Lung (tissue), 12 donors: ENCODE data around the gene FANCD2. TPM values are rescaled to one million over a fixed set of nuclear protein-coding genes. Genes with fewer than 3 reads are reported as not detected.
"Not testable (repeated sequence)": the region's sequence is repeated elsewhere in the genome, so short reads cannot be mapped to it uniquely, and the experiment has no call there.

Experiments
- ATAC-seq: fragments of 200-7000 bp; cut with Tn5 transposase; one replicate; pipeline ENCODE4 v1.9.1; 2020; ENCODE audit warnings: moderate number of reproducible peaks; ENCODE audit not compliant: insufficient read depth, low FRiP score
- DNase-seq, 3 donors: peaks; one replicate each; pipeline ENCODE4 v3.0.0-alpha.2; 2013 to 2017
- H3K27ac ChIP-seq, 2 donors: one replicate each; pipeline ENCODE4 v1.5.1; 2013; ENCODE audit warnings: mild to moderate bottlenecking in 2 of 2, moderate library complexity in 2 of 2, control low read depth in 1 of 2, inconsistent platforms in 1 of 2, low read depth in 1 of 2, low read length in 1 of 2
- H3K27me3 ChIP-seq, 3 donors: one replicate each; pipeline ENCODE4 v1.5.1; 2013; ENCODE audit warnings: low read length in 2 of 3; ENCODE audit not compliant: control insufficient read depth in 3 of 3, insufficient read depth in 3 of 3
- H3K36me3 ChIP-seq, 4 donors: one replicate each; pipeline ENCODE4 v1.5.1; 2013; ENCODE audit warnings: low read length in 4 of 4, mild to moderate bottlenecking in 1 of 4, moderate library complexity in 1 of 4; ENCODE audit not compliant: control insufficient read depth in 4 of 4, insufficient read depth in 4 of 4
- H3K4me1 ChIP-seq, 5 donors: one replicate each; pipeline ENCODE4 v1.5.1; 2013; ENCODE audit warnings: low read length in 5 of 5, mild to moderate bottlenecking in 2 of 5, moderate library complexity in 1 of 5; ENCODE audit not compliant: control insufficient read depth in 5 of 5, insufficient read depth in 5 of 5
- H3K4me3 ChIP-seq: one replicate; pipeline ENCODE4 v1.5.1; 2013; ENCODE audit warnings: mild to moderate bottlenecking, control low read depth, moderate library complexity
- H3K9ac ChIP-seq, 2 donors: one replicate each; pipeline ENCODE4 v1.5.1; 2013; ENCODE audit warnings: low read length in 2 of 2, control low read depth in 1 of 2; ENCODE audit not compliant: insufficient read depth in 1 of 2
- H3K9me3 ChIP-seq, 4 donors: one replicate each; pipeline ENCODE4 v1.5.1; 2013; ENCODE audit warnings: low read length in 3 of 4, mild to moderate bottlenecking in 1 of 4, moderate library complexity in 1 of 4; ENCODE audit not compliant: control insufficient read depth in 4 of 4, insufficient read depth in 3 of 4
- CTCF ChIP-seq: IDR thresholded peaks from 2 replicates; pipeline ENCODE4 v1.5.1; 2012; ENCODE audit warnings: mild to moderate bottlenecking; ENCODE audit errors: control extremely low read depth, extremely low read depth
- WGBS, 2 donors: extraction: QIAGEN DNeasy Blood & Tissue Kit; methylation state at CpG; one replicate each; pipeline ENCODE4 v1.1.7; 2013; 5-methylcytosine and 5-hydroxymethylcytosine counted together
- polyA plus RNA-seq, 2 donors: library from polyadenylated mRNA; stranded (reverse); fragments of 200-250 nt; gene quantifications; one replicate each; pipeline ENCODE4 v1.2.1, GENCODE V29; 2013
- total RNA-seq, 2 donors: library from RNA; depleted of rRNA in 1 of 2; stranded (reverse); fragments of >200 nt in 1 of 2; gene quantifications; one replicate each; pipeline ENCODE4 v1.2.1, GENCODE V29; 2014 to 2021
- donor health status: control.
- donor health status: control.
- donor health status: Bipolar disorder and iron deficiency.
- donor health status: healthy.
- donor health status: DM: yes; HTN: yes; CAD: no.

The FANCD2 gene
- total and polyA plus RNA-seq, 4 donors, result 2.9 to 8.6 (median 4.4) TPM

GRCh38 chr3:10085738-10086137, 59.5 kb downstream of the FANCD2 start:
- Histone ChIP-seq H3K4me1 (no peaks in the 10 kb centered on the region), H3K4me3 (no peak overlapping the region), H3K36me3 (peaks cover 0 to 7% (median 4%) of the 10 kb centered on the region in 4 donors), H3K9ac (no peak overlapping the region), H3K27me3 (no peaks in the 10 kb centered on the region), H3K27ac (no peak overlapping the region), H3K9me3 (no peaks in the 10 kb centered on the region)
- WGBS, 2 donors, result 73 to 88% methylated on average over 1 of the region's 1 CpG
- DNase-seq, result peak in 1 of 3 donors; percentile 14
- no peak for ATAC-seq
- TF ChIP-seq CTCF, result no peak

- peaks cover 0 to 7% (median 3%) of the 10 kb centered on the region in 4 donors for H3K36me3 ChIP-seq
- 90 to 95% methylated on average over 4 of the region's 4 CpGs for WGBS, 2 donors
- H3K9me3 ChIP-seq, result no peaks in the 10 kb centered on the region
- DNase-seq (no peak), ATAC-seq (no peak)
- H3K4me3 ChIP-seq, result no peak overlapping the region
- no peaks in the 10 kb centered on the region for H3K4me1 ChIP-seq
- H3K27me3 ChIP-seq, result no peaks in the 10 kb centered on the region
- TF ChIP-seq CTCF, result no peak
- H3K27ac ChIP-seq, result no peak overlapping the region
- no peak overlapping the region for H3K9ac ChIP-seq
These were observed 62.0 kb downstream of the FANCD2 start for GRCh38 chr3:10088256-10088655.

GRCh38 chr3:10090179-10090578, 63.9 kb downstream of the FANCD2 start:
- Histone ChIP-seq H3K27me3 (no peaks in the 10 kb centered on the region), H3K36me3 (peaks cover 0 to 7% (median 3%) of the 10 kb centered on the region in 4 donors), H3K4me3 (no peak overlapping the region), H3K9ac (no peak overlapping the region), H3K9me3 (no peaks in the 10 kb centered on the region), H3K4me1 (no peaks in the 10 kb centered on the region), H3K27ac (no peak overlapping the region)
- WGBS, 2 donors, result 93 to 96% methylated on average over 6 of the region's 6 CpGs
- no peak for ATAC-seq
- TF ChIP-seq CTCF, result no peak
- DNase-seq, result no peak

GRCh38 chr3:10090774-10091173, 64.5 kb downstream of the FANCD2 start:
- H3K9me3 ChIP-seq, H3K27me3 ChIP-seq, H3K4me3 ChIP-seq, H3K27ac ChIP-seq, H3K4me1 ChIP-seq, H3K9ac ChIP-seq, H3K36me3 ChIP-seq, ATAC-seq, DNase-seq: not testable (repeated sequence)
- 100% methylated on average over 1 of the region's 1 CpG; no CpG with 5 or more reads in 1 of the 2 donors for WGBS, 2 donors

- not testable (repeated sequence) for ATAC-seq, H3K4me3 ChIP-seq, H3K27ac ChIP-seq, H3K9me3 ChIP-seq, H3K36me3 ChIP-seq, H3K27me3 ChIP-seq, DNase-seq, H3K4me1 ChIP-seq, H3K9ac ChIP-seq
- 97 to 100% methylated on average over 1 to 2 of the region's 2 CpGs for WGBS, 2 donors
These were observed 65.2 kb downstream of the FANCD2 start for GRCh38 chr3:10091387-10091786.
